Measurements from ENCODE around the gene PORCN.
"Not testable (repeated sequence)": the region's sequence is repeated elsewhere in the genome, so short reads cannot be mapped to it uniquely, and the experiment has no call there.

Gene PORCN

GRCh38 chrX:48514126-48514806, 5.5 kb downstream of the PORCN start:
- no peak for DNase-seq

- no peak for DNase-seq
Measured at GRCh38 chrX:48514868-48515460, 6.2 kb downstream of the PORCN start.

- no peak for DNase-seq
Measured at GRCh38 chrX:48515842-48516241, 7.0 kb downstream of the PORCN start.

GRCh38 chrX:48516285-48516684, 7.5 kb downstream of the PORCN start:
- DNase-seq = no peak

GRCh38 chrX:48516987-48517386, 8.2 kb downstream of the PORCN start:
- DNase-seq = no peak

- not testable (repeated sequence) for DNase-seq
Measured at GRCh38 chrX:48519481-48519880, 10.7 kb downstream of the PORCN start.

- no peak for DNase-seq
Measured at GRCh38 chrX:48520455-48520854, 11.7 kb downstream of the PORCN start.

GRCh38 chrX:48520976-48521352, 12.2 kb downstream of the PORCN start:
- no peak for DNase-seq

GRCh38 chrX:48521353-48522243, 12.8 kb downstream of the PORCN start, which contains the start of gene EBP:
TSS of gene EBP (plus strand) at chrX:48521808. CDS start at chrX:48523772, 1,964 bp downstream.
- DNase-seq = peak; percentile 84

GRCh38 chrX:48522291-48522690, 13.5 kb downstream of the PORCN start:
- no peak for DNase-seq

- DNase-seq = no peak
Measured at GRCh38 chrX:48523682-48524081, 14.9 kb downstream of the PORCN start.

GRCh38 chrX:48525853-48526252, 17.1 kb downstream of the PORCN start:
- DNase-seq = not testable (repeated sequence)

- peak; percentile 2 for DNase-seq
Measured at GRCh38 chrX:48530736-48531135, 21.9 kb downstream of the PORCN start.

- DNase-seq = peak; percentile 63
Measured at GRCh38 chrX:48531358-48531959, 22.7 kb downstream of the PORCN start.

GRCh38 chrX:48532161-48532560, 23.4 kb downstream of the PORCN start:
- no peak for DNase-seq

GRCh38 chrX:48533165-48533564, 24.4 kb downstream of the PORCN start:
- no peak for DNase-seq

- no peak for DNase-seq
Measured at GRCh38 chrX:48538641-48539344, 30.0 kb downstream of the PORCN start.

- DNase-seq = peak; percentile 86
Measured at GRCh38 chrX:48539345-48540027, 30.7 kb downstream of the PORCN start, which contains the start of gene TBC1D25. TSS of gene TBC1D25 (plus strand) at chrX:48539714. CDS start at chrX:48539798, 84 bp downstream.

GRCh38 chrX:48540028-48540375, 31.2 kb downstream of the PORCN start:
- no peak for DNase-seq

GRCh38 chrX:48540480-48540879, 31.7 kb downstream of the PORCN start:
- DNase-seq = no peak

- DNase-seq = no peak
Measured at GRCh38 chrX:48541140-48541814, 32.5 kb downstream of the PORCN start.
